Heart left ventricle (tissue), 16 donors: ENCODE measurements around the gene CDK5RAP2. TPM values are rescaled to one million over a fixed set of nuclear protein-coding genes. Genes with fewer than 3 reads are reported as not detected.

Source experiments
- ATAC-seq, 4 donors: fragments of 200-7000 bp; cut with Tn5 transposase; one replicate each; pipeline ENCODE4 v1.9.1; 2020 to 2022; ENCODE audit warnings: moderate library complexity in 4 of 4, mild to moderate bottlenecking in 3 of 4, moderate number of reproducible peaks in 1 of 4
- DNase-seq, 5 donors: peaks; one replicate each; pipeline ENCODE4 v3.0.0-alpha.2; 2020
- H3K27ac ChIP-seq, 12 donors: fragments of 200-600 bp; sonication (generic) in 4 of 12; one replicate each; pipeline versions ENCODE4 v1.5.0 to v1.8.0; 2016 to 2022; ENCODE audit warnings: mild to moderate bottlenecking in 2 of 12
- H3K27me3 ChIP-seq, 9 donors: fragments of 200-600 bp; sonication (generic) in 2 of 9; one replicate each; pipeline versions ENCODE4 v1.5.1 to v1.8.0; 2016 to 2022; ENCODE audit warnings: mild to moderate bottlenecking in 3 of 9
- H3K36me3 ChIP-seq, 9 donors: fragments of 200-600 bp; sonication (generic) in 2 of 9; one replicate each; pipeline versions ENCODE4 v1.5.0 to v1.8.0; 2018 to 2022; ENCODE audit warnings: mild to moderate bottlenecking in 2 of 9
- H3K4me1 ChIP-seq, 12 donors: fragments of 200-600 bp; sonication (generic) in 4 of 12; one replicate each; pipeline versions ENCODE4 v1.5.0 to v1.8.0; 2016 to 2022; ENCODE audit warnings: mild to moderate bottlenecking in 3 of 12
- H3K4me3 ChIP-seq, 12 donors: fragments of 200-600 bp; sonication (generic) in 4 of 12; one replicate each; pipeline versions ENCODE4 v1.5.0 to v1.8.0; 2017 to 2022; ENCODE audit warnings: mild to moderate bottlenecking in 9 of 12, moderate library complexity in 4 of 12
- H3K9me3 ChIP-seq, 12 donors: fragments of 200-600 bp; sonication (generic) in 4 of 12; one replicate each; pipeline versions ENCODE4 v1.5.0 to v1.8.0; 2016 to 2022; ENCODE audit warnings: mild to moderate bottlenecking in 1 of 12
- POLR2A ChIP-seq, 2 donors: fragments of 450-650 bp; IDR thresholded peaks; one replicate each; pipeline ENCODE4 v1.6.1; 2017; ENCODE audit warnings: antibody characterized with exemption in 2 of 2, mild to moderate bottlenecking in 2 of 2, moderate library complexity in 2 of 2
- WGBS, 4 donors: extraction: QIAGEN DNeasy Blood & Tissue Kit in 2 of 4; methylation state at CpG; one replicate each; pipeline versions ENCODE4 v1.1.5 to v1.1.7; 2013 to 2018; 5-methylcytosine and 5-hydroxymethylcytosine counted together
- intact Hi-C, 10 donors: fragments of 100-400 bp; cut with DNase I; formaldehyde crosslinking; loops; one replicate each; pipeline versions ENCODE4 v1.11.1 to v1.14.2; 2022
- polyA plus RNA-seq, 2 donors: library from polyadenylated mRNA; stranded (reverse); fragments of 200-250 nt; gene quantifications; one replicate each; pipeline ENCODE4 v1.2.3, GENCODE V29; 2013
- total RNA-seq, 9 donors: library from RNA; depleted of rRNA in 2 of 9; stranded (reverse); fragments of >200 nt in 2 of 9; fragmentation: NEBNext Ultra II Directional in 3 of 9; extraction: Animal tissue kit (Norgen Biotek cat#: 25700) in 3 of 9; gene quantifications; one replicate each; pipeline versions ENCODE4 v1.1.0 to v1.2.4, GENCODE V29; 2016 to 2023
- TF ChIP-seq, protein P1 (sequence below), 12 donors: fragments of 200-600 bp; sonication (generic) in 4 of 12; IDR thresholded peaks; one replicate each; pipeline versions ENCODE4 v1.5.0 to v1.8.0; 2018 to 2022; ENCODE audit warnings: antibody characterized with exemption in 12 of 12, mild to moderate bottlenecking in 5 of 12
- donor health status: ischemic (EF 13 %, LVEDD 7.1; RV severe dilation, severe dysfunction).
- donor health status: healthy with polysubstance abuse.
- donor health status: DM: no; HTN: yes; CAD: no.
- donor health status: DM: no; HTN: no; CAD: no.
- donor health status: ischemic (EF 25% LVEDD 6.9; RV normal size, moderate dysfunction).
- donor health status: ischemic (EF 25% LVEDD 5.7; RV mildly dilated, moderate dysfunction).
- donor health status: healthy.
- donor health status: DM: yes; HTN: yes; CAD: no.
- donor health status: ischemic (EF 35%, LVEDD 5.7; RV mildly dilated, moderate dysfunction).
- donor health status: nonischemic (EF 11% LVEDD 7.7; RV severe dilation, severe dysfunction).
- donor health status: DM: yes; HTN: yes; CAD: no.
- donor health status: PGD.
- donor health status: ischemic (EF 29% LVEDD 5.4; RV normal size, mild dysfunction).
- donor health status: nonischemic (EF 23%, LVEDD 6.1; RV moderate dilation, normal function).

Gene CDK5RAP2
- total and polyA plus RNA-seq, 11 donors, result 26.1 to 114 (median 53.1) TPM

DNA sequence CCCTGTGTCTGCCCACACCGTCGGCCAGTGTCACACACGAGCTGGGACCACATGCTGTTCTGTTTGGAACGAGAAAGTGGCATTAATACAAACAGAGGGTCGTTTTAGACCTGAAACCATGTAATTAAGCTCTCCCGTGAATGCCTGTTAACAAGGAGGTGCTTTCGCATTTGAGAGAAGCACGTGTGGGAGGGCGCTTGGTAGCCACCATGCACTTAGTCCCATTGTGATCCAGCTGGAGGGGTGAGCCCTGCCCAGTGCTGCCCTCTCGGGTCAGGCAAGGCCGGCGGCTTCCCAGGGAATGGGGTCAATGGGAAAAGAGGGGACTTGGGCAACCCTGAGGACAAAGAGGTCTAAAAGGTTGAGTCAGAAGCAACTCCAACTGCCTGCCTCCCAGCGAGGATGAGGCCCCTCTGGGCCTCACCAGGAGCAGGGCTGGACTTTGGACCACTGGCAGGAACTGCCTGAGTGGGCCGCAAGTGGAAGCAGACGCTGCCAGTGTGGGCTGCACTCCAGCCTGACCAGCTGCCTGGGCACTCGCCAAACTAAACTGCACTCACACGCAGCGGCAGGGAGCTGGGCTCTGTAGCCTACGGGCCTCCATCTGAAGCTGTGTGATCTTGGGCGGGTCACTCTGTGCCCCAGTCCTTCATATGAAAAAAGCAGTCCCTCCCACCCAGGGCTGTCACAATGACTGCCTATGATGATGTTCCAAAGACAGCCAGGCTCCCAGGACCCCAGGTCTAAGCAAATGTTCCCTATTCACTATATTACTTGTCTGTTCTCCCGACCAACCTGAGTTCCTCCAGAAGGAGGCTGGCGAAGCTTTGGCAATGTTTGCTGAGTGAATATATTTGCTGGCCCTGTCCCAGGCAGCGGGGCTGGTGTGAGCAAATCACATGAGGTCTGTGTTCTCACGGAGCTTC, 195.7 kb downstream of the CDK5RAP2 start:
- Histone ChIP-seq H3K4me3 (no peak overlapping the region), H3K4me1 (peaks cover 0 to 22% (median 11%) of the 10 kb centered on the region in 12 donors), H3K36me3 (peaks cover 0 to 9% (median 2%) of the 10 kb centered on the region in 9 donors), H3K9me3 (peaks cover 0 to 13% (median 5%) of the 10 kb centered on the region in 12 donors), H3K27me3 (no peaks in the 10 kb centered on the region), H3K27ac (no peak overlapping the region)
- ATAC-seq (no peak), DNase-seq (peak in 1 of 5 donors; percentile 37)
- intact Hi-C loops, result no loop called here
- WGBS, 4 donors, result 74 to 85% (median 83%) methylated on average over 22 to 24 of the region's 24 CpGs
- no peak for TF ChIP-seq POLR2A (IDR thresholded peaks at IDR 0.05)
- TF ChIP-seq, protein P1, sequence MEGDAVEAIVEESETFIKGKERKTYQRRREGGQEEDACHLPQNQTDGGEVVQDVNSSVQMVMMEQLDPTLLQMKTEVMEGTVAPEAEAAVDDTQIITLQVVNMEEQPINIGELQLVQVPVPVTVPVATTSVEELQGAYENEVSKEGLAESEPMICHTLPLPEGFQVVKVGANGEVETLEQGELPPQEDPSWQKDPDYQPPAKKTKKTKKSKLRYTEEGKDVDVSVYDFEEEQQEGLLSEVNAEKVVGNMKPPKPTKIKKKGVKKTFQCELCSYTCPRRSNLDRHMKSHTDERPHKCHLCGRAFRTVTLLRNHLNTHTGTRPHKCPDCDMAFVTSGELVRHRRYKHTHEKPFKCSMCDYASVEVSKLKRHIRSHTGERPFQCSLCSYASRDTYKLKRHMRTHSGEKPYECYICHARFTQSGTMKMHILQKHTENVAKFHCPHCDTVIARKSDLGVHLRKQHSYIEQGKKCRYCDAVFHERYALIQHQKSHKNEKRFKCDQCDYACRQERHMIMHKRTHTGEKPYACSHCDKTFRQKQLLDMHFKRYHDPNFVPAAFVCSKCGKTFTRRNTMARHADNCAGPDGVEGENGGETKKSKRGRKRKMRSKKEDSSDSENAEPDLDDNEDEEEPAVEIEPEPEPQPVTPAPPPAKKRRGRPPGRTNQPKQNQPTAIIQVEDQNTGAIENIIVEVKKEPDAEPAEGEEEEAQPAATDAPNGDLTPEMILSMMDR (IDR thresholded peaks at IDR 0.05), result no peak

DNA sequence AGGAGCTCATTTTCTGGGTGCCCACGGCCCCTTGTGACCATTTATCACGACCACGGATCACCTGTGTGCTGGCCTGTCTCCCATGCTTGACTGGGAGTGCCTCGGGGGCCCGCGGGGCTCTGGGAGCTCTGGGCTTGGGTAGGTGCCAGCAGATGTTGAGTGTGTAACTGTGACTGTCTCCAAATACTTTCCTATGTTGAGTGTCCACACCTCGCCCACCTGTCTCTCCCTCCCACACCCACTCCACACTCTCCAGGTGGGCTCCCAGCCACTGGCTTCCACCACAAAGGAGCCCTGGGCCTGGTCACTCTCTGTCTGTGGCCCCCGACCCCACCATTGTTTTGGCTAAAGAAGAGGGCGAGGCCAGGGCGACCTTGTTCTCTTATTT, 196.4 kb downstream of the CDK5RAP2 start:
- Histone ChIP-seq H3K27me3 (no peaks in the 10 kb centered on the region), H3K4me1 (peaks cover 0 to 17% (median 9%) of the 10 kb centered on the region in 12 donors), H3K36me3 (peaks cover 0 to 2% (median 0%) of the 10 kb centered on the region in 9 donors), H3K27ac (no peak overlapping the region), H3K4me3 (no peak overlapping the region), H3K9me3 (peaks cover 0 to 19% (median 5%) of the 10 kb centered on the region in 12 donors)
- WGBS, 4 donors, result 77 to 88% (median 85%) methylated on average over 7 to 10 of the region's 10 CpGs
- no peak for TF ChIP-seq POLR2A (IDR thresholded peaks at IDR 0.05)
- TF ChIP-seq, protein P1 (IDR thresholded peaks at IDR 0.05), result no peak
- intact Hi-C loops, result no loop called here
- DNase-seq (no peak), ATAC-seq (no peak)

DNA sequence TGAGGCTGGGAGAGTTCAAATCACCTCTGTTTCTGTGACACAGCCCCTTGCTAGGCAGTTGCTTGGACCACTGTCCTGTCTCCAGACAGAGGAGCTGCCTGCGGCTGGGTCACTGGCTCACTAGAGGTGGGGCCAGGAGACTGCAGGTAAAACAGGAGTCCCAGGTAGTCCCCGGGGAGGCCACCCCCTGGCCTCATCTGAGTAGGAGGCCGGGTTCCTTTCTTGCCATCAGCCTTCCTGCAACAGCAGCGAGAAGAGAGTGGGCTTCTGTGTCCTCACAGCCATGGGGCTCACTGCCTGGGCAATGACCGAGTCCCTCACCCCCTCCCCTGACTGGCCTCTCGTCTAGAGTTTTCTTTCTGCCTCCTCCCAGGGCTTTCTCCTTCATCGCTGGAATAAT, 197.5 kb downstream of the CDK5RAP2 start:
- H3K27ac ChIP-seq, result no peak overlapping the region
- H3K4me3 ChIP-seq, result no peak overlapping the region
- DNase-seq (no peak), ATAC-seq (no peak)
- no peaks in the 10 kb centered on the region for H3K36me3 ChIP-seq
- peaks cover 0 to 16% (median 8%) of the 10 kb centered on the region in 12 donors for H3K4me1 ChIP-seq
- TF ChIP-seq, protein P1 (IDR thresholded peaks at IDR 0.05), result no peak
- TF ChIP-seq POLR2A (IDR thresholded peaks at IDR 0.05), result no peak
- WGBS, 4 donors, result 85 to 94% (median 91%) methylated on average over 7 of the region's 7 CpGs
- H3K9me3 ChIP-seq, result peaks cover 0 to 29% (median 5%) of the 10 kb centered on the region in 12 donors
- H3K27me3 ChIP-seq, result no peaks in the 10 kb centered on the region
- intact Hi-C loops, result no loop called here

DNA sequence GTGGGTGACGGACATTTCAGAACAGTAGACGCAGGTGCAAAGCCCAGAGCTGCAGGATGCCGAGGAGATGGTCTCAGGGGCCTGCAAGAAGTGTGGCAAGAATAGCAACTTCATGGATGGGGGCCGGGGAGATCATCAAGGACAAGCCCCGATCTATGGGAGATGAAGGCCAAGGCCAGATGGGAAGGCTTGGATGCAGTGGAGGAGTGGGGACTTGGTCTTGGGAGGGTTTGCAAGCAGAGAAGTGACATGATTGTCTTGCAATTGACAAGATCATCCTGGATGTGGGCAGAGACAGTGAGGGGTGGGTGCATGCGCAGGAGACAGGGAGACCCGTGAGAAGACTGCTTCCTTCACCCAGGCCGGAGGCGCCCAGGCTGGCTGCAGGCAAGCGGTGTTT, 198.1 kb downstream of the CDK5RAP2 start:
- H3K9me3 ChIP-seq, result peaks cover 0 to 32% (median 5%) of the 10 kb centered on the region in 12 donors

More for the DNA sequence above, 198.1 kb downstream of the CDK5RAP2 start:
- TF ChIP-seq, protein P1 (IDR thresholded peaks at IDR 0.05), result no peak
- no peak for TF ChIP-seq POLR2A (IDR thresholded peaks at IDR 0.05)
- Histone ChIP-seq H3K27ac (no peak overlapping the region), H3K27me3 (no peaks in the 10 kb centered on the region), H3K4me1 (peaks cover 0 to 16% (median 7%) of the 10 kb centered on the region in 12 donors), H3K36me3 (no peaks in the 10 kb centered on the region), H3K4me3 (no peak overlapping the region)
- DNase-seq, result no peak
- ATAC-seq, result no peak
- intact Hi-C loops, result no loop called here
- 89 to 95% (median 94%) methylated on average over 10 of the region's 10 CpGs for WGBS, 4 donors
